Femur (tissue), 1 donor: Measurements from ENCODE around the gene NLGN1.
"Not testable (repeated sequence)": the region's sequence is repeated elsewhere in the genome, so short reads cannot be mapped to it uniquely, and the experiment has no call there.

Experiments
- DNase-seq: peaks from one replicate; pipeline ENCODE4 v3.0.0-alpha.2; 2017

The NLGN1 gene

DNA sequence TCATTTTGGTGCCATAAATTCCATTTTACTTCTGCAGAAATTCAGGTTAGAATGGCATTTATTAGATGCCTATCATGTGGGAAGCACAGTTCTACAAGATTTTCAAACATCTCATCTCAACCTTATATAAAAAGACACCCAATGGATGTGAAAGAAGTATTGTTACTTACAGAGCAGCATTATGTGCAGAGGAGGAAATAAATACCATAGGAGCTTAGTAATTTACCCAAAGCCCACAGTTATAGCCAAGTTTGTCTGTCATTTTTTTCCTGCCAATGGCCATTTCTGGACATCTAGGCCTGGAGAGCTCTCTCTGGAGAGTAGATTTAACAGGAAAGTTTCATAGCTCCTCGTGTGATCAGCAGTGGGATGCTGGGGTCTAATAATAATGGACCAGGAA is 802.2 kb downstream of the NLGN1 start:
- DNase-seq = no peak

DNA sequence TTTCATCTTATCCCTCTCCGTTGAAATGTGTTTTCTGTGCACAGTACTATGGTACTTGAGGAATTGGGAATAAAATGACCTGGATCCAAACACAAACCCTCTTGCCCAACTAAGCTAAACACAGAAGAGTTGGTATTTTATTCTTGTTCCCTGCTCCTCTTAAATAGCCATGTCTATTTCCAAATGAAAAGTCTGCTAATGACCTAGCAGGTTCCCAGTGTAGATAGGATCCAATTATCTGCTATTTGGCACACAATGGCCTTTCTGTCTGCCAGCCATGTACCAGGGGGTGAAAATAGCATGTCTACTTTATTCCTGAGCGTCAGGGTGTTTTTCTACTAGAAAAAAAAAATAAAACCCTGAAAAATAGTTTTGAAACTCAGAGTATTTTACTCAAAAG is 804.6 kb downstream of the NLGN1 start:
- no peak for DNase-seq

DNA sequence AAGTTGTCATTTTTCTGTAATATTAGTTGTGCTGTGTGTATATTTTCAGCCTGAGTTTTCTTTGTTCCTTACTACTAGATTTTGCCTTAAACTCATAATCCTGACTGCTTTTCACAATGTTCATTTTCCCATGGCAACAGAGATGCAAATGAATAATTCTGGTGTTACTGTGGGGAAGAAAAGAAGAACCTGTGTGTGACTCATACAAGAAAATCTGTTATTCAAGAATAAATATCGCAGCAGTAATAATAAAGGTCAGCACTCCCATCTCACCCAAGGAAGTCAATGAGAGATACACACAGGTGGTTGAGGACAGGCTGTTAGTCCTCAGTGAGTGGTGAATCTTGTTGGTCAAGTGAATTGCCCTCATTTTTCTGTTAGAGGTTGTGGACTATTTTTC is 805.0 kb downstream of the NLGN1 start:
- no peak for DNase-seq

DNA sequence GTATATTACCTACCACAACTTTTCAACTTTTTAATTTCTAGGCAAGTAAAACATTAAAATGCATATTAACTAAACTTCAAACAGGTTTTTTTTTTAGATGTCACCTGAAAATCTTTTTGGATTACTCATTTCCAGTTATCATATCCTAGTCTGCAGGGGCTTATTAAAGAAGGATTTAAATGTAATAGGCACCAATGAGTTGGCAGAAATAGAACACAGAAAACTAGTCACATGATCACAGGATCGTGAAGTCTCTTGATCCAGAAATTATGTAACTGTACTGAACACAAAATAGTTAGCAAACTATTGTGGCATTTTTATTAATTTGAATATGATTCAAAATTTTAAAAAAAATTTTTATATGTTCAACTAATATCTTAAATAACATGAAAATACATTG is 807.2 kb downstream of the NLGN1 start:
- no peak for DNase-seq

DNA sequence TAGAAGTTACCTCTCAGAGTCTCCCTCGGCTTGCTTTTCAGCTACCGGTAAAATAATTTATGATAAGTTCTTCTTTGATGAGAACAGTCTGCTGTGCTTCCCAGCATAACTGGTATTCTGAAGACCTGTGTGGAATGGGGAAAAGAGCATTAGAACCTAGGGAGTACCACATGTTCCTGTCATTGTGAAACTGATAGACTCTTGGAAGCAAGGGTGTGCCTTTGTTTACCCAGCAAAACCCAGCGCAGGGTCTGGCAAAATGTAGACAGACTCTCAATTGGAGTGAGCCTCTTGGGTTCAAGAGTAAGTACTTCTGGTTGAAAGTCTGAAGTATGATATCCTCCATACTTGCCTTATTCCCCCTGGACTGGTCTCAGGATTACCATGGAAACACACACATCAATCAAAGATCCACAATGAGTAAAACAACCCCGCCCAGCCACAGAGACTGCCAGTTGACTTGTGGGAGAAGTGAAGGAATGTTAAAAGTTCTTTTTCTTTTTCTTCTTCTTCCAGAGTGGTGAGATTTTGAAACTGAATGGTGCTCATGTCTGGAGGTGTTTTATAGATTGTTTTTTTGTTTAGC is 809.2 kb downstream of the NLGN1 start:
- no peak for DNase-seq

DNA sequence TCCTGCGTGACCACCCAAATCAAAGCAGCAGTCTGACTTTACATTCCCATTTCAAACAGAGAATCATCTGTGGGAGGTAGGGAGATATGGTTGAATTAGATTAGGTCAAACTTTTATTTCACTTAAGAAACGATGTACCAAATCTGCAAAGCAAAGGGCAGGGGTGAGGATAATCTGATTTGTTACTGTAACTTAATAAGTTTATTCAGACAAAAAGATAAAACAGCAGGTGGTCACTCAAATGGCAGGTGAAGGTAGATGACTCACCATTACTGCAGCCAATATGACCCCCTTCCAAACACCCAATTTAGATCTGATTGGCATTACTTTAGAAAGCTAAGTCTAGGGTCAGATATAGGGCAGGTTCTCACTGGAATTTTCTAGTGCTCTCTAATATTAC is 810.6 kb downstream of the NLGN1 start:
- DNase-seq = no peak

DNA sequence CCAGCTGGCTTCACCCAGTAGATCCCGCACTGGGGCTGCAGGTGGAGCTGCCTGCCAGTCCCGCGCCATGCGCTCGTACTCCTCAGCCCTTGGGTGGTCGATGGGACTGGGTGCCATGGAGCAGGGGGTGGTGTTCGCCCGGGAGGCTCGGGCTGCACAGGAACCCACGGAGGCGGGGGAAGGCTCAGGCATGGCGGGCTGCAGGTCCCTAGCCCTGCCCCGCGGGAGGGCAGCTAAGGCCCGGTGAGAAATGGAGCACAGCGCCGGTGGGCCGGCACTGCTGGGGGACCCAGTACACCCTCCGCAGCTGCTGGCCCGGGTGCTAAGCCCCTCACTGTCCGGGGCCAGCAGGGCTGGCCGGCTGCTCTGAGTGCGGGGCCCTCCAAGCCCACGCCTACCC is 814.4 kb downstream of the NLGN1 start:
- not testable (repeated sequence) for DNase-seq

DNA sequence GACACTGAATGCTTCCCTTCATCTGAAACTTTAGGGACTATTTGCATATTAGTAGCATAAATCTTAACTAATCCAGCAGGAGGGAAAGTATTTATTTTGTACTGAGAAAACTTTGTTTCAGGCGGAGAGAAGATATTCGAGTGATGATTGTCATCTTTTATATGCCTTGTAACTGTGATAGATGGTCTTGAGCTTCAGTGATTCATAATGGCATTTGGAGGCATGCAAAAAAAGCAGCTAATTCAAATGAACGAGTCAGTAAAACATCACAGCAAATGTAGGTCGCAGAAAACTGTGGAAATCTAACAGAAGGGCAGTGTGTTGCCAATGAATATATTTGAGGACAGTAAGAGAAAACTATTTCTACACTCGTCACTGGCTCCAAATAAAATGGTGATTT is 817.9 kb downstream of the NLGN1 start:
- DNase-seq = no peak

DNA sequence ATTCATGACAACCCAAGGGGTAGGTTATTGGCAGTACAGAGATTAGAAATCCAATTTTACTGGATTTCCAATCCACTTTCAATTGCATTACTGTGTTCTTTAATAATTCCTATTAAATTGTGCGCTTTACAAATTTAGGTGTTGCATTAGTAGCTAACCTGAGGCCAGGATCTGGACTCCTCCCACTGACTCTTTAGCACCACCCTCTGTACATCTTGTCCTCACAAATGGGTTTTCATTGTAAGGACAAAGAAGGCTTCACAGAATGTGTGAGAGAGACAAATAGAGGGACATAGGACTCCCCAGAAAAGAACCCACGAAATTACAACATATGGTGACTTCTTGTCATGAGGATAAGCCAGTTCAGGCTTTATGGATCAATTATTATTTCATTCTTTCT is 818.5 kb downstream of the NLGN1 start:
- DNase-seq = no peak

DNA sequence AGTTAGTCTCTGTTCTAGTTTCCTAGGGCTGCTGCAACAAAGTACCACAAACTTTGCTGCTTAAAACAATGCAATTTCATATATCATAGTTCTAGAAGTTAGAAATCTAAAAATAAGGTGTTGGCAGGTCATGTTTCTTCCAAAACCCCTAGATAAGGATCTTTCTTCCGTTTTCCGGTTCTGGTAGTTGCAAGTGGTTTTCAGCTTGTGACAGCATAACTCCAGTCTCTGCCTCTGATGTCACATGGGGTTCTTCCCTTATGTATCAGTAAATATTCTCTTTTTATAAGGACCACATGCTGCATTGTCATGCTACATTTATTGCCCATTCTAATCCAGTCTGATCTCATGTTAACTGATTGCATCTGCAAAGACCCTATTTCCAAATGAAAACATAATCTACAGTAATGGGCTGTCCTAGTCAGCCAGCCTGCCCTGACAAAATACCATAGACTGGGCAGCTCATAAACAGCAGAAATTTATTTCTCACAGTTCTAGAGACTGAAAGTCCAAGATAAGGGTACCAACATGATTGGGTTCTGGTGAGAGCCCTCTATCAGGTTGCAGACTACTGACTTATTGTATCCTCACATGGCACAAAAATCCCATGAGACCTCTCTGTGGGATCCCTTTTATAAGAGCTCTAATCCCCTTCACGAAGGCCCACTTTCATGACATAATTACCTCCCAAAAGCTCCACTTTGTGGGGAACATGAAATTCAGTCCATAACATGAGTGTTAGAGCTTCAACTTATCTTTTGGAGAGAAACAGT is 819.6 kb downstream of the NLGN1 start:
- no peak for DNase-seq

DNA sequence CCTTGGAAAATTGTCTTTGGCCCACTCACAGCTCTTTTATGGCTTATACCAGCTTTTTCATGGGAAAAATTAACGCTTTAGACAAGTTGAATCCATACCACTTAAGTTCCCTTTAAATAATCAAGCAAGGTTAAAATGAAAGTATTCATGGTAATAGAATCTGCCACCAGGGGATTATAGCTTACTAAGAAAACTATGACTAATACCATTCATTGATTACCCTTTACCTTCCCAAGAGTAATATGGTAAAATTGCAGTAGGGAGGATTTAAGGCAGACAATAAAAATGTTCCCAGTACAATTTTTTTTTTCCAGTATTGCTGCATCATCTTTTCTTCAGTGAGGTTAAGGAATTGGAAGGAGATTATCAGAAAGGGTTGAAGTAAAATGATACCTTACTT is 820.5 kb downstream of the NLGN1 start:
- DNase-seq = no peak

DNA sequence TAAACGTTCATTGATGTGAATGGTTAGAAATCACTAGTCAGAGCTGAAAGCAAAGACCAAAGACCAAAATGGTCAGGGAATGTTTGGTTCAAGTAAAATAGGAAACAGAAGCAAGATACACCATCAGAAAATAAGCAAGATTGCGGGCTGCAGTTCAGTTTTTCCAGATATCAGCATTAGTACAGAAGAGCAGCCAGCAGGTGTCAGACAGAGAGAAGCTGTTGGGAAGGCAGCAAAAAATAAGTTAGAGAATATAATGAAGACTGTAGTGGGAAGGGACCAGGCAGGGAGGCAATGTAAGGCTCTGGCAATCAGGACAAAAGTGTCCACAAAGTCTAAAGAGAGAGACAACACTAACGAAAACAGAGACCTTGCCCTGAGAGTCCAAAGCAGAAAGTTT is 822.2 kb downstream of the NLGN1 start:
- DNase-seq = no peak

DNA sequence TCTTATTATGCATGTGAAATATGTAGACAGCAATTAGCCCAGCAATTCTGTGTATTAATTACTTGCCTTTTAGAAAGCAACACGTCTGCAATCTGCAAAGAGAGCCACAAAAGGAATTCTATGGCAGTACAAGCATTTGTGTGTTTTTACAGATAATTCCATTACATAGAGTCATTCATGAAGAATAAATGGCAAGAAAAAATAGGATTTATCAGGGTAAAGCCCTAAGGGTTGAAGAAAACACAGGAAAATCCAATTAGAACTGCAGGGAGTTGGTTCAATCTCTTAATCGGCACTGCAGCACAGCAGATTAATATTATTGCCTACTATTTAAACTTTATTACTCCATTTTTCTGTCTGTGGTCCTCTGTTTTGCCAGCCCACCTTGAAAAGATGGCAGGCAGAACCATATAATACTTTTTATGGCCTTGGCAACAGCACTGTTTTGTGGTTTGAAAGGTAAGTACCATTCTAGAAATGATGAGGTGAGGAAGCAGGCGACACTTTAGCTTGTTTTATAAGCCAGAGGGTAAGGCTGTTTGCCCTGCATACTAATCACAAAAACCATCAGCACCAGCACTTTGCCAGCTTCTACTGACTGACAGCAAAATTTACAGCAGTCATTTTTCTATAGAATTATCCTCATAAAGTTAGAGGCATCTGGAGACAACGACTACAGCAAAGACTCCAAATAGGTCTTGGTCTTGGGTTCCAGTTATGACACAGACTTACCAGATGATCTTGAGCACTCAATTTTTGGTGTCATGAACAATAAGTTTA is 823.4 kb downstream of the NLGN1 start:
- DNase-seq = no peak

DNA sequence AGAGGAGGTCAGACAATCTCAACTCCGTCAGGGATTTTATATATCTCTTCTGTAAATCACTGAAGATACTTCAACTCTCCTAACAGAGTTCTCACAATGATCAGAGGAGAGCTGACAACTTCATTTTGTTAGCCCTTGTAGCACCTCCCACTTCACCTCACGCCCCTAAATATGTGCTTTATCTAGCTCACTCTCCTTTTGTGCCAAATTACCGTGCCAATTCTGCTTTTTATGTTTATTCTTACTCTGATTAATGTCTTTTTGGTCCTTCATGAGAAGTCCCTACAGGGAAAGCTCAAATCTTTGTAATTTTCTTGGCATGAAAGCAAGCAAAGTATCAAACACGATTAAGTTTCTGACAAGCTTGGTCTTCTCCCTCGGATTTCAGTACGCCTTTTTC is 825.5 kb downstream of the NLGN1 start:
- no peak for DNase-seq

DNA sequence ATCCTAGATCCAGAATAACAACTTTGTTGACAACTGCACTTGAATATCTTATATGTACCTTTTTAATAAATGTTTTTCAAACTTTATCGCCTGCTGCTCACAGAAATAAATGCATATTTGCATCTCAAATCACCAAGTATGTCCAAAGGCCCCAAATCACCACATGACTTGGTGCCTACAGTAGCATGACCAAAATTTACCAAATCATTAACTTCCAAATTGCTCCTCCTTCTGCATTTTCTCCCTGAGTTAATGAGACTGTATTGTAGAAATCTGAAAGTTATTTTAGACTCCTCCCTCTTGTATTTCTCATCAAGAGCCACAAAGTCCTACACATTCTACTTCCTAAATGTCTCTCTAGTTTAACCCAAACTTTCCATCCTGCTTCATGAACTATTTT is 826.1 kb downstream of the NLGN1 start:
- no peak for DNase-seq

DNA sequence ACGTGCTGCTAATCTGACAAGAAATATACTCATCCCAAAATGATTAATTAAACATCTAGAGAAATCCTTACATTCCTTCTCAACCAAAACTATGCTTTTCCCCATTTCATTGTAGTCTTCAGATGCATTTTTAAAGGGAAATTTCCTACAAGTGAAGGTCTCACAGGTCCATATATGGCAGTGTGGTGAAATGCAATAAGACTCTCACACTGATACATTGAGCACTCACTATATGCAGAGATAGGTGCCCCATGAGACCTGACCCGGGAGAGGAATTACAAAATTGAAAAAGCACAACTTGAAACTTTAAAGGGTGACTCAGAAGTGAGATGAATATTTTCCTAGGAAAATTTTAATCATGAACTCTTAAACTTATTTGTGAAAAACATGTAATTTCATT is 832.4 kb downstream of the NLGN1 start:
- no peak for DNase-seq

DNA sequence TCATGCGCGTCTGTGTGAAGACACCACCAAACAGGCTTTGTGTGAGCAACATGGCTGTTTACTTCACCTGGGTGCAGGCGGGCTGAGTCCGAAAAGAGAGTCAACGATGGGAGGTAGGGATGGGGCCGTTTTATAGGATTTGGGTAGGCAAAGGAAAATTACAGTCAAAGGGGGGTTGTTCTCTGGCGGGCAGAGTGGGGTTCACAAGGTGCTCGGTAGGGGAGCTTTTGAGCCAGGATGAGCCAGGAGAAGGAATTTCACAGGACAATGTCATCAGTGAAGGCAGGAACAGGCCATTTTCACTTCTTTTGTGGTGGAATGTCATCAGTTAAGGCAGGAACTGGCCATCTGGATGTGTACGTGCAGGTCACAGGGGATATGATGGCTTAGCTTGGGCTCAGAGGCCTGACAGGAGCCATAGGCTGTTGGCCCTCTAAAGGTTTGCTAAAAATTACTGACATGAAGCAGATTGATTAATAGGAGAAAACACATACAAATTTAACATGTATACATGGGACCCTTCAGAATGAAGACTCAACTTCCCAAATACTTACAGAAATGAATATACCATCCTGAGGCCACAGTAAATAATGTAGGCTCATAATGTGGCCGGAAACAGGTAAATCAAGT is 834.6 kb downstream of the NLGN1 start:
- DNase-seq = not testable (repeated sequence)

DNA sequence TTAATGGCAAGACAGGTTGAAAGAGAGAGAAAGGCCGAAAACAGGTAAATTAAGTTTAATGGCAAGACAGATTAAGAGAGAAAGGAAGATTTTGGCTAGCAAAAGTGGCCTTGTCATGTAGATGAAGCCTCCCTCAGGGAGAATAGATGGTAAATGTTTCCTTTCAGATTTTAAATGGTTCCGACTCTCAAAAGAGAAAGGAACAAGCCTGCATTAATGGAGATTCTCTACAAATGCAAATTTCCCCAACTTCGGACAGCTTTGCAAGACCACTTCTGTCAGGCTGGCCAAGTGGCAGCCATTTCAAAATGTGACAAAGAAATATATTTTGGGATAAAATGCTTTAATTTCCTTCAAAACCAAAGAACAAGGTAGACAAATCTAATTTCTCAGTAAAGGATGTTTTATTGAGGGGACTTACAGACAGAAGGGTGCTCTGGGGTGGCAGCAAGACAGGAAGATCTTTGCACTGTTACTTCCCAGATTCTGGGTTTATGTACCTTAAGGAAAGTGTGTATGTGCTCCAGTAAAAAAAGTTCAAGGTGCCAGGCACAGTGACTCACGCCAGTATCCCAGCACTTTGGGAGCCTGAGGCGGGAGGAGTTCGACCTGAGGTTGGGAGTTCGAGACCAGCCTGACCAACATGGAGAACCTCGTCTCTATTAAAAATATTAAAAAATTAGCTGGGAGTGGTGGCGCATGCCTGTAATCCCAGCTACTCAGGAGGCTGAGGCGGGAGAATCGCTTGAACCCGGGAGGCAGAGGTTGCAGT is 835.3 kb downstream of the NLGN1 start:
- no peak for DNase-seq

DNA sequence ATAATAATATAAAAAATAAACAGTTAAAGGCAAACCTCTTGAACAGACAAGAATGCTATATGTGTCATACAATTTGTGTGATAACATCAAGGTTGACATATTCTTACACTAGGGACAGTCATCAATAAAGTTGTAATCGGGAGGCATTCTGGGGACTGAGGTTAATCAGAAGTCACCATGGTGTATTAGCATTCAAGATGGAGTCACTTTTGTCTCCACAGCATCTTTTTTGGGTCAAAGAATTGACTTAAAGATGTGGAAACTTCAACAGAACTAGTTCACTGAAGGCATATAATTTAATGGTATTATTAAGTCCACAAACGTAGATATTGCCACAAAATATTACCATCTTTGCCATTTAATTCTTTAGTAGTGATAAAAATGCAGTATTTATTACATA is 836.0 kb downstream of the NLGN1 start:
- no peak for DNase-seq

DNA sequence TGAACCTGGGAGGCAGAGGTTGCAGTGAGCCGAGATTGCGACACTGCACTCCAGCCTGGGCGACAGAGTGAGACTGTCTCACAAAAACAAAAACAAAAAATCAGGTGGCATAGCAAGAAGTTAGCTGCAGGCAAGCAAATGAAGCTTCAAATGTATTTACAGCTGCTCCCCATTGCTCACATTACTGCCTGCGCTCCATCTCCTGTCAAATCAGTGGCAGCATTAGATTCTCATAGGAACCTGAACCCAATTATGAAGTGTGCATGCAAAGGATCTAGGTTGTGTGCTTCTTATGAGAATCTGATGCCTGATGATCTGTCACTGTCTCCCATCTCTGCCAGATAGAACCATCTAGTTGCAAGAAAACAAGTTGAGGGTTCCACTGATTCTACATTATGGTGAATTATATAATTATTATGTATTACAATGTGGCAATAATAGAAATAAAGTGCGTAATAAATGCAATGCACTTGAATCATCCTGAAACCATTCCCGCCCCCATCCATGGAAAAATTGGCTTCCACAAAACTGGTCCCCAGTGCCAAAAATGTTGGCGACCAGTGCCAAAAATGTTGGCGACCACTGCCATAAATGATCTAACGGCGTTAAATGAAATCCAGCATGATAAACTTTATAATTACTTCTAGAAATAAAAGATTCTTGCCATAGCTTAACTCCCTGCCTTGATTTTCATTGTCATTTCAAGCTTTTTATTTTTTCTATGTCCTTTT is 844.9 kb downstream of the NLGN1 start:
- DNase-seq = peak; percentile 33

DNA sequence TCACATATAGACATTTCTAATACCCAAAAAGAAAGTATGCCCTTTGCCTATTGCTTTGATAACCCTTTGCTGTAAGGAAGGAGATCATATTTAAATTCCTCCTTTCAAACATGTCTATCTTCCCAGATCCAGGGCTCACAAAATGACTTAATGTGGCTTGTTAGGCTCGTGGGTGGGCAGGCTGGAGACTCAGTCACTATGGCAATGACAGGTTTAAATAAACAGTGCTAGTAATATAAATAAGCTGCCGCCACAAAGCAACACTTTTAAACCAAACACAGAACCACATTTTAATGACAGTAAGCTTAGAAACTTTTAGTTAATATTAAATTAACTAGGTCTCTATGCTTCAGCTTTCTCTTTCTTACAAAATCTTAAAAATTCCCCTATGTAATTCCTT is 845.6 kb downstream of the NLGN1 start:
- no peak for DNase-seq

DNA sequence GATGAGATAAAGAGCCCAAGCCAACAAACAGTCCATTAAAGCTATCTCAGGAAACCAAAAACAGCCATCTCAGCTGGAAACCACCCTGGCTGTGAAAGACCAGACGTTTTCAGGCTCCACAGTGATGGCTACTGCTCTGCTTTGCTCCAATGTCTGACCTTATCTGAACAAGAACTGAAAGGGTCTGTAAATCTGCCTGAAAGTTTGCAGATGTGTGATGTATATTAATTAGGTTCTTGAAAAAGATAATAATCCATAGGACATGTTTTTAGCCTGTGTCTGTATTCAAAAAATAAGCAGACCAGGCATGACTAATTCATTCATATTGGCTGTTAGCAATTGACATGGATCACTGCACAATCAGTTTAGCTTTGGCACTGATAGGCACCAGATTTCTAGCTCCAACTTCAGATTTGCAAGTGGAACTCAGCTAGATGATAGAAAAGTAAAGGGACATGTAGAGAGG is 850.2 kb downstream of the NLGN1 start:
- no peak for DNase-seq
